ENCODE data around the gene CSDE1.

GRCh38 chr1:114780344-114781226, 22.8 kb upstream of the CSDE1 start, which contains the start of gene SIKE1:
- TF ChIP-seq POLR2AphosphoS5 (IDR thresholded peaks at IDR 0.05; ENCODE audit: low read depth, low read length) (peak; percentile 97), POLR2A (IDR thresholded peaks at IDR 0.05; ENCODE audit: low read depth, low read length) (peak; percentile 98), TAF1 (IDR thresholded peaks at IDR 0.05; ENCODE audit: low read depth, low read length) (peak; percentile 85), SPI1 (IDR thresholded peaks at IDR 0.05; ENCODE audit: low read depth, low read length) (no peak), PAX5 (IDR thresholded peaks at IDR 0.05; ENCODE audit: insufficient read depth, low read length, severe bottlenecking) (no peak)

Data from GM12891 (cell line).